NT2/D1 (cell line): ENCODE data around the gene CTIF.

Source experiments
- SUZ12 ChIP-seq: IDR thresholded peaks from 2 replicates; pipeline ENCODE4 v1.6.1; 2011; ENCODE audit not compliant: insufficient read length, insufficient read depth; ENCODE audit errors: extremely low read depth
- YY1 ChIP-seq: IDR thresholded peaks from 2 replicates; pipeline ENCODE4 v1.6.1; 2011; ENCODE audit not compliant: insufficient read length, insufficient read depth
- ZNF274 ChIP-seq: IDR thresholded peaks from 2 replicates; pipeline ENCODE4 v1.6.1; 2011; ENCODE audit warnings: mild to moderate bottlenecking, low read depth, low read length

GRCh38 chr18:48826271-48826670 is 287.4 kb downstream of the CTIF start:
- TF ChIP-seq YY1 (no peak), SUZ12 (no peak), ZNF274 (no peak)
